GM12873 (cell line): ENCODE data around the gene TEX11.

Experiments used
- TF ChIP-seq, protein P1 (sequence below): IDR thresholded peaks from 2 replicates; pipeline ENCODE4 v1.5.1; 2012; ENCODE audit warnings: low read depth, mild to moderate bottlenecking, moderate library complexity, low read length, control low read depth; ENCODE audit not compliant: insufficient read depth; ENCODE audit errors: missing control alignments

The TEX11 gene

GRCh38 chrX:70635669-70636068 lies 272.8 kb downstream of the TEX11 start:
- TF ChIP-seq, protein P1, sequence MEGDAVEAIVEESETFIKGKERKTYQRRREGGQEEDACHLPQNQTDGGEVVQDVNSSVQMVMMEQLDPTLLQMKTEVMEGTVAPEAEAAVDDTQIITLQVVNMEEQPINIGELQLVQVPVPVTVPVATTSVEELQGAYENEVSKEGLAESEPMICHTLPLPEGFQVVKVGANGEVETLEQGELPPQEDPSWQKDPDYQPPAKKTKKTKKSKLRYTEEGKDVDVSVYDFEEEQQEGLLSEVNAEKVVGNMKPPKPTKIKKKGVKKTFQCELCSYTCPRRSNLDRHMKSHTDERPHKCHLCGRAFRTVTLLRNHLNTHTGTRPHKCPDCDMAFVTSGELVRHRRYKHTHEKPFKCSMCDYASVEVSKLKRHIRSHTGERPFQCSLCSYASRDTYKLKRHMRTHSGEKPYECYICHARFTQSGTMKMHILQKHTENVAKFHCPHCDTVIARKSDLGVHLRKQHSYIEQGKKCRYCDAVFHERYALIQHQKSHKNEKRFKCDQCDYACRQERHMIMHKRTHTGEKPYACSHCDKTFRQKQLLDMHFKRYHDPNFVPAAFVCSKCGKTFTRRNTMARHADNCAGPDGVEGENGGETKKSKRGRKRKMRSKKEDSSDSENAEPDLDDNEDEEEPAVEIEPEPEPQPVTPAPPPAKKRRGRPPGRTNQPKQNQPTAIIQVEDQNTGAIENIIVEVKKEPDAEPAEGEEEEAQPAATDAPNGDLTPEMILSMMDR = no peak

GRCh38 chrX:70635227-70635626 lies 273.3 kb downstream of the TEX11 start:
- TF ChIP-seq, protein P1 = no peak

- TF ChIP-seq, protein P1 = no peak
Observed at GRCh38 chrX:70621743-70622142, 286.8 kb downstream of the TEX11 start.

- TF ChIP-seq, protein P1 = no peak
Observed at GRCh38 chrX:70618467-70618866, 290.0 kb downstream of the TEX11 start.

GRCh38 chrX:70613295-70613694 lies 295.2 kb downstream of the TEX11 start:
- TF ChIP-seq, protein P1 = no peak

GRCh38 chrX:70605352-70605751 lies 303.2 kb downstream of the TEX11 start:
- TF ChIP-seq, protein P1 = no peak

DNA sequence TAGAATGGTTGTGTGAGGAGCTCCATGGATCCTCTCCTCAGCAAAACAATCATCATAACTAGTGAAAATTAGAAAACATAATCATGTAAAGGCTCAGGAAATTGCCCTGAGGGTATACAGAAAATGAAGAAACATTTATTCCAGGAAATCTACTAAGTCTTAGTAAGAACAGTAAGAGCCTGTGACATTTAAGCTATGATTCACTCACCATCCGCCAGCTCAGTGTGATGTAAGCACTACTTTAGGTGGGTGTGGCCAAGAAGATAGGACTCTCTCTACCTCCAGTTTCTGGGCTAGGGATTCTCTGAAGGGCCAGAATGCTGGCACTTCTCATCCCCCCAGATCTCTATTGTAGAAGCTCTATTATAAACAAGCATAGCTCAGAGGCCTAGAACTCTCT lies 316.4 kb downstream of the TEX11 start:
- TF ChIP-seq, protein P1 = no peak

DNA sequence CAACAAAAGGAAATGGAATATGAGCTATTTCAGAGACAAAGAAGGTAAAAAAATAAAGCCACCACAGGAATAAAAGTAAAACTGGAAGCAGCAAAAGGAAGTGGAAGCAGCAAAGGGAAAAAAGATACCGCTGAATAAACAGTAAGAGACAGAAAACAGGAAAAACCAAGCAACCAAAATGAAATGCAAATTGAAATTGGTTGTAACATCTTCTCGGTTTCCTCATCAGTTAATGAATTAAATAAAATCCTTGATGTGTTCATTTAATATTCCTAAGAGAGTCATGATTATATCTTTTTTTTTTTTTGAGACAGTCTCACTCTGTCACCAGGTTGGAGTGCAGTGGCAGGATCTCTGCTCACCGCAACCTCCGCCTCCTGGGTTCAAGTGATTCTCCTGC lies 331.1 kb downstream of the TEX11 start:
- TF ChIP-seq, protein P1 = no peak
